ENCODE data around the gene STXBP5.

Gene STXBP5

GRCh38 chr6:147287869-147288271 is 83.7 kb downstream of the STXBP5 start:
- no peaks in the 10 kb centered on the region for H3K36me3 ChIP-seq (ENCODE audit: control insufficient read depth, insufficient read depth, low read length)
- H3K9ac ChIP-seq (ENCODE audit: low read depth, low read length), result no peak overlapping the region
- H3K4me1 ChIP-seq (ENCODE audit: control insufficient read depth, insufficient read depth, low read length), result no peaks in the 10 kb centered on the region
- no peaks in the 10 kb centered on the region for H3K27me3 ChIP-seq (ENCODE audit: control insufficient read depth, insufficient read depth, low read length)
- H3K9me3 ChIP-seq (ENCODE audit: control insufficient read depth, insufficient read depth, low read length), result no peaks in the 10 kb centered on the region
- no peak overlapping the region for H3K4me3 ChIP-seq (ENCODE audit: low read depth, low read length)

GRCh38 chr6:147297124-147297523 is 92.9 kb downstream of the STXBP5 start:
- H3K4me1 ChIP-seq (ENCODE audit: control insufficient read depth, insufficient read depth, low read length), result no peaks in the 10 kb centered on the region
- no peaks in the 10 kb centered on the region for H3K9me3 ChIP-seq (ENCODE audit: control insufficient read depth, insufficient read depth, low read length)
- no peak overlapping the region for H3K4me3 ChIP-seq (ENCODE audit: low read depth, low read length)
- no peaks in the 10 kb centered on the region for H3K36me3 ChIP-seq (ENCODE audit: control insufficient read depth, insufficient read depth, low read length)
- H3K9ac ChIP-seq (ENCODE audit: low read depth, low read length), result no peak overlapping the region
- H3K27me3 ChIP-seq (ENCODE audit: control insufficient read depth, insufficient read depth, low read length), result no peaks in the 10 kb centered on the region

- no peak overlapping the region for H3K4me3 ChIP-seq (ENCODE audit: low read depth, low read length)
- no peaks in the 10 kb centered on the region for H3K36me3 ChIP-seq (ENCODE audit: control insufficient read depth, insufficient read depth, low read length)
- H3K9me3 ChIP-seq (ENCODE audit: control insufficient read depth, insufficient read depth, low read length), result no peaks in the 10 kb centered on the region
- no peaks in the 10 kb centered on the region for H3K4me1 ChIP-seq (ENCODE audit: control insufficient read depth, insufficient read depth, low read length)
- no peaks in the 10 kb centered on the region for H3K27me3 ChIP-seq (ENCODE audit: control insufficient read depth, insufficient read depth, low read length)
- H3K9ac ChIP-seq (ENCODE audit: low read depth, low read length), result no peak overlapping the region
Measured at GRCh38 chr6:147297663-147298316, 93.6 kb downstream of the STXBP5 start.

- H3K9ac ChIP-seq (ENCODE audit: low read depth, low read length), result no peak overlapping the region
- H3K4me3 ChIP-seq (ENCODE audit: low read depth, low read length), result no peak overlapping the region
- no peaks in the 10 kb centered on the region for H3K36me3 ChIP-seq (ENCODE audit: control insufficient read depth, insufficient read depth, low read length)
- H3K9me3 ChIP-seq (ENCODE audit: control insufficient read depth, insufficient read depth, low read length), result peaks cover 2% of the 10 kb centered on the region
- H3K27me3 ChIP-seq (ENCODE audit: control insufficient read depth, insufficient read depth, low read length), result no peaks in the 10 kb centered on the region
- H3K4me1 ChIP-seq (ENCODE audit: control insufficient read depth, insufficient read depth, low read length), result no peaks in the 10 kb centered on the region
Measured at GRCh38 chr6:147298461-147298860, 94.2 kb downstream of the STXBP5 start.

GRCh38 chr6:147299035-147299434 is 94.8 kb downstream of the STXBP5 start:
- H3K36me3 ChIP-seq (ENCODE audit: control insufficient read depth, insufficient read depth, low read length), result no peaks in the 10 kb centered on the region

GRCh38 chr6:147301070-147301469 is 96.9 kb downstream of the STXBP5 start:
- peaks cover 19% of the 10 kb centered on the region for H3K9me3 ChIP-seq (ENCODE audit: control insufficient read depth, insufficient read depth, low read length)
- no peaks in the 10 kb centered on the region for H3K4me1 ChIP-seq (ENCODE audit: control insufficient read depth, insufficient read depth, low read length)
- peaks cover 4% of the 10 kb centered on the region for H3K36me3 ChIP-seq (ENCODE audit: control insufficient read depth, insufficient read depth, low read length)
- H3K27me3 ChIP-seq (ENCODE audit: control insufficient read depth, insufficient read depth, low read length), result no peaks in the 10 kb centered on the region
- no peak overlapping the region for H3K9ac ChIP-seq (ENCODE audit: low read depth, low read length)
- H3K4me3 ChIP-seq (ENCODE audit: low read depth, low read length), result no peak overlapping the region

More at GRCh38 chr6:147299035-147299434, 94.8 kb downstream of the STXBP5 start:
- no peak overlapping the region for H3K9ac ChIP-seq (ENCODE audit: low read depth, low read length)
- H3K4me3 ChIP-seq (ENCODE audit: low read depth, low read length), result no peak overlapping the region
- peaks cover 8% of the 10 kb centered on the region for H3K9me3 ChIP-seq (ENCODE audit: control insufficient read depth, insufficient read depth, low read length)
- H3K27me3 ChIP-seq (ENCODE audit: control insufficient read depth, insufficient read depth, low read length), result no peaks in the 10 kb centered on the region
- no peaks in the 10 kb centered on the region for H3K4me1 ChIP-seq (ENCODE audit: control insufficient read depth, insufficient read depth, low read length)

GRCh38 chr6:147304016-147304415 is 99.8 kb downstream of the STXBP5 start:
- no peaks in the 10 kb centered on the region for H3K4me1 ChIP-seq (ENCODE audit: control insufficient read depth, insufficient read depth, low read length)
- no peak overlapping the region for H3K4me3 ChIP-seq (ENCODE audit: low read depth, low read length)
- H3K9ac ChIP-seq (ENCODE audit: low read depth, low read length), result no peak overlapping the region
- H3K27me3 ChIP-seq (ENCODE audit: control insufficient read depth, insufficient read depth, low read length), result no peaks in the 10 kb centered on the region
- peaks cover 4% of the 10 kb centered on the region for H3K36me3 ChIP-seq (ENCODE audit: control insufficient read depth, insufficient read depth, low read length)
- H3K9me3 ChIP-seq (ENCODE audit: control insufficient read depth, insufficient read depth, low read length), result peaks cover 19% of the 10 kb centered on the region

GRCh38 chr6:147310521-147310920 is 106.3 kb downstream of the STXBP5 start:
- no peaks in the 10 kb centered on the region for H3K27me3 ChIP-seq (ENCODE audit: control insufficient read depth, insufficient read depth, low read length)
- H3K36me3 ChIP-seq (ENCODE audit: control insufficient read depth, insufficient read depth, low read length), result no peaks in the 10 kb centered on the region
- peaks cover 6% of the 10 kb centered on the region for H3K4me1 ChIP-seq (ENCODE audit: control insufficient read depth, insufficient read depth, low read length)
- no peak overlapping the region for H3K4me3 ChIP-seq (ENCODE audit: low read depth, low read length)
- no peaks in the 10 kb centered on the region for H3K9me3 ChIP-seq (ENCODE audit: control insufficient read depth, insufficient read depth, low read length)
- H3K9ac ChIP-seq (ENCODE audit: low read depth, low read length), result no peak overlapping the region

GRCh38 chr6:147311218-147311617 is 107.0 kb downstream of the STXBP5 start:
- H3K9me3 ChIP-seq (ENCODE audit: control insufficient read depth, insufficient read depth, low read length), result no peaks in the 10 kb centered on the region
- H3K9ac ChIP-seq (ENCODE audit: low read depth, low read length), result no peak overlapping the region
- H3K36me3 ChIP-seq (ENCODE audit: control insufficient read depth, insufficient read depth, low read length), result no peaks in the 10 kb centered on the region
- no peaks in the 10 kb centered on the region for H3K27me3 ChIP-seq (ENCODE audit: control insufficient read depth, insufficient read depth, low read length)
- peaks cover 6% of the 10 kb centered on the region for H3K4me1 ChIP-seq (ENCODE audit: control insufficient read depth, insufficient read depth, low read length)
- no peak overlapping the region for H3K4me3 ChIP-seq (ENCODE audit: low read depth, low read length)

GRCh38 chr6:147321260-147321659 is 117.0 kb downstream of the STXBP5 start:
- no peaks in the 10 kb centered on the region for H3K36me3 ChIP-seq (ENCODE audit: control insufficient read depth, insufficient read depth, low read length)
- H3K9me3 ChIP-seq (ENCODE audit: control insufficient read depth, insufficient read depth, low read length), result no peaks in the 10 kb centered on the region
- H3K4me3 ChIP-seq (ENCODE audit: low read depth, low read length), result no peak overlapping the region
- H3K9ac ChIP-seq (ENCODE audit: low read depth, low read length), result no peak overlapping the region
- no peaks in the 10 kb centered on the region for H3K27me3 ChIP-seq (ENCODE audit: control insufficient read depth, insufficient read depth, low read length)
- H3K4me1 ChIP-seq (ENCODE audit: control insufficient read depth, insufficient read depth, low read length), result no peaks in the 10 kb centered on the region

GRCh38 chr6:147322299-147323162 is 118.3 kb downstream of the STXBP5 start:
- Histone ChIP-seq H3K36me3 (ENCODE audit: control insufficient read depth, insufficient read depth, low read length) (no peaks in the 10 kb centered on the region), H3K9me3 (ENCODE audit: control insufficient read depth, insufficient read depth, low read length) (no peaks in the 10 kb centered on the region), H3K9ac (ENCODE audit: low read depth, low read length) (no peak overlapping the region), H3K27me3 (ENCODE audit: control insufficient read depth, insufficient read depth, low read length) (no peaks in the 10 kb centered on the region), H3K4me1 (ENCODE audit: control insufficient read depth, insufficient read depth, low read length) (no peaks in the 10 kb centered on the region), H3K4me3 (ENCODE audit: low read depth, low read length) (no peak overlapping the region)

- Histone ChIP-seq H3K36me3 (ENCODE audit: control insufficient read depth, insufficient read depth, low read length) (no peaks in the 10 kb centered on the region), H3K9ac (ENCODE audit: low read depth, low read length) (no peak overlapping the region), H3K4me1 (ENCODE audit: control insufficient read depth, insufficient read depth, low read length) (no peaks in the 10 kb centered on the region), H3K4me3 (ENCODE audit: low read depth, low read length) (no peak overlapping the region), H3K9me3 (ENCODE audit: control insufficient read depth, insufficient read depth, low read length) (no peaks in the 10 kb centered on the region), H3K27me3 (ENCODE audit: control insufficient read depth, insufficient read depth, low read length) (no peaks in the 10 kb centered on the region)
Measured at GRCh38 chr6:147325557-147325956, 121.3 kb downstream of the STXBP5 start.

Measured in iPS-15b (cell line).